Left colon (tissue), 2 donors: ENCODE measurements around the gene FAU. TPM values are rescaled to one million over a fixed set of nuclear protein-coding genes. Genes with fewer than 3 reads are reported as not detected.
A peak's percentile ranks its signal among the peaks of the same experiment; 100 is the strongest.
"Not testable (repeated sequence)": the region's sequence is repeated elsewhere in the genome, so short reads cannot be mapped to it uniquely, and the experiment has no call there.

ENCODE experiments used
- ATAC-seq: fragments of 200-7000 bp; cut with Tn5 transposase; one replicate; pipeline ENCODE4 v1.9.1; 2020; ENCODE audit warnings: mild to moderate bottlenecking, moderate library complexity
- DNase-seq, 2 donors: peaks; one replicate each; pipeline ENCODE4 v3.0.0-alpha.2; 2020
- intact Hi-C, 2 donors: fragments of 100-400 bp; cut with DNase I in 1 of 2; cut with micrococcal nuclease in 1 of 2; formaldehyde crosslinking; loops; one replicate each; pipeline versions ENCODE4 v1.11.2 to v1.14.0; 2022; cut with DNase I, micrococcal nuclease
- long read RNA-seq: library from polyadenylated mRNA; unstranded; transcript quantifications from one replicate; pipeline ENCODE4 v2.0.0, GENCODE V29; 2021
- total RNA-seq, 2 donors: library from RNA; stranded (reverse); fragmentation: NEBNext Ultra II Directional; extraction: Animal tissue kit (Norgen Biotek cat#: 25700); gene quantifications; one replicate each; pipeline ENCODE4 v1.2.1, GENCODE V29; 2021
- donor health status: DM: no; HTN: no; CAD: no.
- donor health status: DM: yes; HTN: yes; CAD: no.

The FAU gene
- total RNA-seq, result 100 to 1,000 TPM; 701 to 737 TPM
- long read RNA-seq, transcript FAU-207 (5 exons, 847 nt), result major isoform, 160 of 169 reads
- long read RNA-seq, partial matches to known transcripts, result 4 of 169 reads
- long read RNA-seq, other reads (novel, unspliced or antisense), result 1 of 169 reads

GRCh38 chr11:65121865-65122696 lies at the start of gene FAU, which contains the start of gene MRPL49:
Gene FAU, minus strand, starts transcription at chr11:65122134. Its CDS starts 321 bp downstream, at chr11:65121813.
Gene MRPL49, plus strand, starts transcription at chr11:65122321. Its CDS starts 26 bp downstream, at chr11:65122347.
- DNase-seq (peak; percentile 99), ATAC-seq (peak; percentile 78)
- intact Hi-C loops, result no loop called here

GRCh38 chr11:65170058-65170534 lies 48.2 kb upstream of the FAU start, which contains the start of gene SPDYC:
Gene SPDYC, plus strand, starts transcription at chr11:65170233. Its CDS starts 1,125 bp downstream, at chr11:65171358.
- ATAC-seq, result no peak
- intact Hi-C loops, result no loop called here
- DNase-seq, result no peak

- no peak for ATAC-seq
- intact Hi-C loops, result no loop called here
These were observed 47.3 kb upstream of the FAU start for GRCh38 chr11:65169164-65169641.

GRCh38 chr11:65167656-65168055 lies 45.7 kb upstream of the FAU start:
- ATAC-seq (no peak), DNase-seq (no peak)
- intact Hi-C loops, result no loop called here

More at GRCh38 chr11:65169164-65169641, 47.3 kb upstream of the FAU start:
- no peak for DNase-seq

- DNase-seq (no peak), ATAC-seq (no peak)
- intact Hi-C loops, result no loop called here
These were observed 45.0 kb upstream of the FAU start for GRCh38 chr11:65166893-65167292.

GRCh38 chr11:65165410-65166317 lies 43.7 kb upstream of the FAU start:
- intact Hi-C loops, result no loop called here
- DNase-seq (peak; percentile 50 to 70), ATAC-seq (peak; percentile 86)

- no peak for DNase-seq
These were observed 41.8 kb upstream of the FAU start for GRCh38 chr11:65163684-65164083.

GRCh38 chr11:65160643-65161042 lies 38.7 kb upstream of the FAU start:
- DNase-seq (no peak), ATAC-seq (no peak)
- intact Hi-C loops, result no loop called here

More at GRCh38 chr11:65163684-65164083, 41.8 kb upstream of the FAU start:
- no peak for ATAC-seq
- intact Hi-C loops, result no loop called here

- intact Hi-C loops, result no loop called here
- no peak for DNase-seq
These were observed 37.1 kb upstream of the FAU start for GRCh38 chr11:65159012-65159411.

GRCh38 chr11:65157336-65157735 lies 35.4 kb upstream of the FAU start:
- no peak for ATAC-seq
- intact Hi-C loops, result no loop called here
- no peak for DNase-seq

More at GRCh38 chr11:65159012-65159411, 37.1 kb upstream of the FAU start:
- no peak for ATAC-seq

GRCh38 chr11:65156926-65157325 lies 35.0 kb upstream of the FAU start:
- DNase-seq (no peak), ATAC-seq (no peak)
- intact Hi-C loops, result no loop called here

GRCh38 chr11:65156256-65156655 lies 34.3 kb upstream of the FAU start:
- intact Hi-C loops, result no loop called here
- no peak for DNase-seq
- no peak for ATAC-seq

- DNase-seq, result peak in 1 of 2 donors; percentile 1
- intact Hi-C loops, result no loop called here
- ATAC-seq, result no peak
These were observed 30.2 kb upstream of the FAU start for GRCh38 chr11:65152122-65152521.

- ATAC-seq (no peak), DNase-seq (peak in 1 of 2 donors; percentile 17)
- intact Hi-C loops, result no loop called here
These were observed 29.5 kb upstream of the FAU start for GRCh38 chr11:65151331-65151899.

- intact Hi-C loops, result no loop called here
- ATAC-seq (peak; percentile 94), DNase-seq (peak; percentile 85 to 93)
These were observed 28.8 kb upstream of the FAU start for GRCh38 chr11:65150509-65151299.

- intact Hi-C loops, ATAC-seq: not testable (repeated sequence)
- DNase-seq, result peak in 1 of 2 donors; percentile 22
These were observed 28.2 kb upstream of the FAU start for GRCh38 chr11:65150131-65150508.

- intact Hi-C loops, result no loop called here
- DNase-seq (peak in 1 of 2 donors; percentile 9), ATAC-seq (no peak)
These were observed 26.7 kb upstream of the FAU start for GRCh38 chr11:65148657-65149056.
